Uterus (tissue), 2 donors: Measurements from ENCODE around the gene S1PR3.

Experiments
- POLR2A ChIP-seq, 2 donors: fragments of 450-650 bp; IDR thresholded peaks; one replicate each; pipeline ENCODE4 v1.6.1; 2016; ENCODE audit warnings: antibody characterized with exemption in 2 of 2, mild to moderate bottlenecking in 1 of 2, moderate library complexity in 1 of 2
- TF ChIP-seq, protein P1 (sequence below), 4 experiments: fragments of 200-600 bp in 2 of 4; fragments of 450-650 bp in 2 of 4; sonication (generic) in 2 of 4; IDR thresholded peaks; one replicate each; pipeline ENCODE4 v1.5.1; 2016 to 2019; ENCODE audit warnings: antibody characterized with exemption in 4 of 4, mild to moderate bottlenecking in 2 of 4, moderate library complexity in 1 of 4

DNA sequence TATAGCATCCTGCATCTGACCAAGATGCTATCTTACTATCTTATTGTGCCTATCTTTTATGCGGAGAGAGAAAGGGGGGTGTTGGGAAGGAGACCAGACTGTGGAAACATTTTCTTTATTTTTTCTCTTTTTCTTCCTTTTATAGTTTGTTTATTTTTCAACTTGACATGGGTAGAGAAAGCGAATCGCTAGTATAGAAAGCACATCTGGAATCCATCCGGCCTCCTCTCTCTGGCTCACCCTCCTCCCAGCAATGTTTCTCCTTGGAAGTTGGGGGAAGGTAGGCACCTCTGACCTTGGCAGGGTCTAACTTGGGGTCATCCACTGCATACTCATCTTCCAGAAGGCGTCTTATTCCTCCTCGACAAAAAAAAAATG is 3.9 kb downstream of the S1PR3 start:
- no peak for TF ChIP-seq POLR2A (IDR thresholded peaks at IDR 0.05)
- TF ChIP-seq, protein P1, sequence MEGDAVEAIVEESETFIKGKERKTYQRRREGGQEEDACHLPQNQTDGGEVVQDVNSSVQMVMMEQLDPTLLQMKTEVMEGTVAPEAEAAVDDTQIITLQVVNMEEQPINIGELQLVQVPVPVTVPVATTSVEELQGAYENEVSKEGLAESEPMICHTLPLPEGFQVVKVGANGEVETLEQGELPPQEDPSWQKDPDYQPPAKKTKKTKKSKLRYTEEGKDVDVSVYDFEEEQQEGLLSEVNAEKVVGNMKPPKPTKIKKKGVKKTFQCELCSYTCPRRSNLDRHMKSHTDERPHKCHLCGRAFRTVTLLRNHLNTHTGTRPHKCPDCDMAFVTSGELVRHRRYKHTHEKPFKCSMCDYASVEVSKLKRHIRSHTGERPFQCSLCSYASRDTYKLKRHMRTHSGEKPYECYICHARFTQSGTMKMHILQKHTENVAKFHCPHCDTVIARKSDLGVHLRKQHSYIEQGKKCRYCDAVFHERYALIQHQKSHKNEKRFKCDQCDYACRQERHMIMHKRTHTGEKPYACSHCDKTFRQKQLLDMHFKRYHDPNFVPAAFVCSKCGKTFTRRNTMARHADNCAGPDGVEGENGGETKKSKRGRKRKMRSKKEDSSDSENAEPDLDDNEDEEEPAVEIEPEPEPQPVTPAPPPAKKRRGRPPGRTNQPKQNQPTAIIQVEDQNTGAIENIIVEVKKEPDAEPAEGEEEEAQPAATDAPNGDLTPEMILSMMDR (IDR thresholded peaks at IDR 0.05): no peak
